Skeletal muscle cell (primary cell): Measurements from ENCODE around the gene ADAT2.
"Not testable (repeated sequence)": the region's sequence is repeated elsewhere in the genome, so short reads cannot be mapped to it uniquely, and the experiment has no call there.

Source experiments
- DNase-seq: peaks from one replicate; pipeline ENCODE4 v3.0.0-alpha.2; 2010; ENCODE audit warnings: low read depth
- H3K4me3 ChIP-seq: 2 replicates; pipeline ENCODE4 v1.5.1; 2011; ENCODE audit warnings: low read depth, mild to moderate bottlenecking, control low read depth, low read length, moderate library complexity

The ADAT2 gene

DNA sequence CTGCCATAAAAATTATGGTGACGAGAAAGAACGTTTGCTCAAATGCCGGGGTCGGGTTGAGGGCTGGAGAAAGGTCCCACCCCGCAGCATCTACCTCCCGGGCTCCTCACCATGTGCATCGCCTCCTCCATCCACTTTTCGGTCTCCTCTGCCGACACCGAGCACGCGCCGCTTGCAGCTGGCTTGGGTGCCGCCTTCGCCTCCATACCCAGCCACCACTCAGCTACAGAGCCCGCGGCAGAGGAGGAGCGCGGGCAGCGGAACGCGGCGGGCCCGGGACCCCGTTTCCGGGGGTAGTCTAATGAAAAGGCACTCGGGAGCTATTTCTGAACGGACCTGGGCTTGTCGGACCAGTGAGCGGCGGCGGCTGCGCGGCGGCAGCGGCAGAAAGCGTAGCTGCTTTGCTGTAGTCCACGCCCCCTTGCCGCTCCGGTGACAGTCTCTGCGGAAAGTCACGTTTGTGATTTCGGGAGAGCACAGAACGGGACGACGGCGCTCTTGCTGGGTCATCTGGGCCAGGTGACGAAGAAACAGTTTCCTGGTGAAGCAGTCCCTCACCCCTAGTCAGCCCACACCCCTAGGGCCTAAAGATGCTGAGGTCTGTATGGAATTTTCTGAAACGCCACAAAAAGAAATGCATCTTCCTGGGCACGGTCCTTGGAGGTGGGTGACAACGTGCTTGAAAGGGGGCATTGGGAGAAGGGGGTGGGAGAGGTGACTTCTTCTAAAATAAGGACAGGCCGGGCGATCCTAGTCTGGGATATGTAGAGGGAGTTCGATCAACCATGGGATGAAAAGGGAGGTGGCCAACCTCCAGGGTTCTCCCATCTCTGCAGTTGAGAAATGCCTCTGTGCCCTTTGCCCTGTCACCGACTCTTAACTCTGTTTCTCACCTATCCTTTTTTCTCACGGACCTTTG is at the start of gene ADAT2, which contains the start of gene PEX3:
Gene ADAT2, minus strand, starts transcription at position 243 of the 919 bp plus-strand sequence. Its CDS starts 37 bp downstream, at position 206.
Gene PEX3, plus strand, starts transcription at position 353 of the 919 bp plus-strand sequence. Its CDS starts 238 bp downstream, at position 591.
- peak; percentile 83 for DNase-seq
- peak within 1 kb of the TSS; percentile 94 for H3K4me3 ChIP-seq

- H3K4me3 ChIP-seq = no peak overlapping the region
- no peak for DNase-seq
Measured at GRCh38 chr6:143498428-143498827, 47.9 kb upstream of the ADAT2 start.

DNA sequence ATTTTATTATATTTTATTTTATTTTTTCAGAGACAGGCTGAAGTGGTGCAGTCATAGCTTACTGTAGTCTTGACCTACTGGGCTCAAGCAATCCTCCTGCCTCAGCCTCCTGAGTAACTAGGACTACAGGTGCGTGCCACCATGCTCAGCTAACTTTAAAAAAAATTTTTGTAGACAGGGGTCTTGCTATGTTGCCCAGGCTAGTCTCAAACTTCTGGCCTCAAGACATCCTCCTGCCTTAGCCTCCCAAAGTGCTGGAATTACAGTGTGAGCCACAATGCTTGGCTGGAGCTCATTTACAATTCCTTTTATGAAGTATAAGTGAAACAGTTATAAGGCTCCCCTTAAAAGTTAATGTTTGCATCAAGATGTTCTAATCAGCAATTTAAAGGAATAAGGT is 46.5 kb upstream of the ADAT2 start:
- no peak for DNase-seq
- no peak overlapping the region for H3K4me3 ChIP-seq

- DNase-seq = no peak
- H3K4me3 ChIP-seq = no peak overlapping the region
Measured at GRCh38 chr6:143490775-143491174, 40.3 kb upstream of the ADAT2 start.

DNA sequence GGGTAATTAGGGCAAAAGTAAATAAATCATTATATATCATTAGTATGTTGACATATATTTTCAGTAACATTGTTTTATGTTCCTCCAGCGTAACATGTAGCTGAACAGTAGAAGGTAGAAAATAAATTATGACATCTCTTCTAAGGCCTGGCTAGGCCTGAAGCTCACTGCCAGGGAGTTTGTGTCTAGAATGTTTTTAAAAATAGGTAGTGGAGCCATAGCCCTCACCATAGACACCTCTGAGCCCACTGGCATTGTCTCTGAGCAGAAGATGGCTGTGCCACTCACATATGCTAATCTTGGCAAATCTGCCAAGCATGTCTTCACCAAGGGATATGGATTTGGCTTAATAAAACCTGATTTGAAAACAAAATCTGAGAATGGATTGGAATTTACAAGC is 39.7 kb upstream of the ADAT2 start:
- no peak overlapping the region for H3K4me3 ChIP-seq
- DNase-seq = no peak

- H3K4me3 ChIP-seq = no peak overlapping the region
- DNase-seq = no peak
Measured at GRCh38 chr6:143486752-143487151, 36.3 kb upstream of the ADAT2 start.

DNA sequence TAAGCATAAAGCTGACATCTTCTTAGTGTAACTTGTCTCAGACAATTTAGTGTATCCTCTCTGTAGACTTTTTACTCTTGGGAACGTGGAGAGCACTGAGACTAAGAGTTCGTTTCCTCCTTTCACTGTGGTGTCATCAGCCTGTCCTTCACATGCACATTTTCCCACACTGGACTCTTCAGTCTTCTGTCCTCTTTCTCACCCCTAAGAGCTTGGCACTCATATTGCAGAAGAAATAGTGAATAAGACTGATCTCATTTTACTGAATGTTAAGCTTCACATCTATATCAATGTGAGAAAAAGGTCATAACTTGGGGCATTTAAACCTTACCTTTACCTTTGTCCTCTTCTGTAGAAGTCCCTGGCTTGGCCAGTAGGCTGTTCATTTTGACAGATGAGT is 35.5 kb upstream of the ADAT2 start:
- no peak overlapping the region for H3K4me3 ChIP-seq
- DNase-seq = no peak

DNA sequence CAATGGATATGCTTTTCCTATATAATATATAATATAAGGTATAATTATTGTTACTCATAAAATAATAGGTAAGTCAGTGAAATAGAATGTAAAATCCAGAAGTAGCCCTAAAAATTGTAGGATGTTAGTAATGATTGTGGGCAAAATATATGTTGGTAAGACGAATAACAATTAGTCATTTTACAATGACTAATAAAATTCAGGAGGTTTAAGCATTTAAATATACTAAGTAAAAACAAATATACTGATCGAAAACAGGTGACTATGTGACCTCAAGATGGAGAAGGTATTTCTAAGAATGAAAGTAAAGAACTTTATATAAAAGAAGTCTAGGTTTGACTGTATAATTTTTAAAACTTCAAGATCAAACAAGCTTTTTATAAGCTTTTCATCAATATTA is 32.1 kb upstream of the ADAT2 start:
- no peak for DNase-seq
- H3K4me3 ChIP-seq = no peak overlapping the region

- no peak overlapping the region for H3K4me3 ChIP-seq
Measured at GRCh38 chr6:143478479-143479062, 28.1 kb upstream of the ADAT2 start.

DNA sequence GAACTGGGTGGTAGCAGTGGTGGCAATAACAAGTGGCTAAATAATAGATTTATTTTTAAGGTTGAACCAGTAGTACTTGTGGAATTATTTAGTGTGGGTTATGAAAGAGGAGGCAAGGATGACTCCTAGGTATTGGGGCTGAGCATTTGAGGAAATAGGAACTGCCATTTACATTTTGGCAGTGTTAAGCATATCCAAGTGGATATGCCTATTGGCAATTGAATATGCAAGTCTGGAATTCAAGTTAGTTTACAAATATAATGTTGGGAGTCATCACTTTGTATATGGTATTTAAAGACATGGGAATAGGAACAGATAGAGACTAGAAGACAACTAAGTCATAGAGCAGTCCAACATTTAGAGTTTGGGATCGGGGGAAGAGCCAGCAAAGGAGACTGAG is 26.1 kb upstream of the ADAT2 start:
- no peak overlapping the region for H3K4me3 ChIP-seq
- no peak for DNase-seq

More at GRCh38 chr6:143478479-143479062, 28.1 kb upstream of the ADAT2 start:
- DNase-seq = no peak

- no peak for DNase-seq
- no peak overlapping the region for H3K4me3 ChIP-seq
Measured at GRCh38 chr6:143471822-143472221, 21.3 kb upstream of the ADAT2 start.

- DNase-seq, H3K4me3 ChIP-seq: not testable (repeated sequence)
Measured at GRCh38 chr6:143468823-143469222, 18.3 kb upstream of the ADAT2 start.

GRCh38 chr6:143468026-143468425 is 17.5 kb upstream of the ADAT2 start:
- no peak for DNase-seq
- H3K4me3 ChIP-seq = no peak overlapping the region

DNA sequence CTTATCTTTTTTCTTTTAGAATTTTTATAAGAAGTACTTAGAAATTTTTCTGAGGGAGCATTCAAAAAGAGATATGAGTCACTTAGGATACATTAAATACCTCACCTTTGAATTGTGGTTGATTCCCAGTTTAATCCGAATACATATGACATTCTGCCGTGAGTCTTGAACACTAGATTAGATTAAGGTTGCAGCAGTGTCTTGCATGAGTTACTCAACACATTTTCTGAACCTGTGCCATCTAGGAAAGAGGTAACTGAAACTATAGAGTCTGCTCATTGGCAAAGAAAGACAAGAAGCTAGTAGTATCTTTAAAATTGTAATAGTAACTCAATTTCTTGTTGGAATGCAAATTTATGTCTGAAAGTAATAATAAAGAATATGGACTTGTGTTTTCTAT is 15.1 kb upstream of the ADAT2 start:
- no peak overlapping the region for H3K4me3 ChIP-seq
- no peak for DNase-seq

DNA sequence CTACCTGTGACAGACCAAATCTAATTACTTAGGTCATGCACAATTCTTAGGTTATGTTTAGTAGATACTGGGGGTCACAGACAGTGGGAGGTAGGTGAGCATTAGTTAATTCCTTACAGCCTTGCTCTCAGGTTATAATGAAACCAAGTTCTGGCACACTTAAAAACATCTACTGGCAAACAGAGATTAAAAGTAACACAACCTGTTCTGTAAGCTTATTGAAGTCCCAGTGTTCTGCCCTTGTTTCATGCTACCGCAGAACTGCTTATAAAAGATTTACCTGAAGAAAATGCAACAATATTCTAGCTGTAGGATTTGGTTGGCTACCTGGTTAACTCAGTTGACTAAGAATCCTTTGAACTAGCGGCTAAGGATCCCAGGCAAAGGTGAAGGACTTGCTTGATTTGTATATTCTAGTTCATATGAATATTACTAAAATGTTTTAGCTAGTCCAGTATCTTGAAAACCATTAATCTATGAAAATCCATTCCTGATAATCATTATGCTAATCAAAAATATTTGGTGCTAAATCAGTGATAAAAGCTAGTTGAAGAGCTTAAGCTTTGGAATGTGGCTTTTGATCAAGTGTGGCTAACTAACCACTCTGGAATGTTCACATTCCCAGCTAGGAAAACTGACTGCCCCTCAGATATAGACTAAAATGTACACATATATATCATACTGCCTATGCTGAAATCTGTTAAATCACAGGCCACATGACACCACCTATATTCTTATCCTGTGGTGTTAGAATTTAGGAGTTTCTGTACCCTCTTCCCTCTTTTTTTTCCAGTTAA is 7.3 kb upstream of the ADAT2 start:
- no peak overlapping the region for H3K4me3 ChIP-seq
- no peak for DNase-seq

- H3K4me3 ChIP-seq = peak overlapping the region; percentile 94
- no peak for DNase-seq
Measured at GRCh38 chr6:143451531-143451930, 1.0 kb upstream of the ADAT2 start.

GRCh38 chr6:143449714-143450452 is 612 bp downstream of the ADAT2 start:
- no peak for DNase-seq
- peak overlapping the region; percentile 94 for H3K4me3 ChIP-seq

GRCh38 chr6:143449082-143449713 is 1.3 kb downstream of the ADAT2 start:
- peak overlapping the region; percentile 94 for H3K4me3 ChIP-seq
- DNase-seq = no peak

GRCh38 chr6:143447865-143448264 is 2.6 kb downstream of the ADAT2 start:
- not testable (repeated sequence) for DNase-seq, H3K4me3 ChIP-seq
